Measurements from ENCODE around the gene PLCD3. TPM values are rescaled to one million over a fixed set of nuclear protein-coding genes. Genes with fewer than 3 reads are reported as not detected.

The PLCD3 gene
- total RNA-seq, 6 experiments from 2014 or later: 2.0 to 26.4 (median 3.0) TPM

DNA sequence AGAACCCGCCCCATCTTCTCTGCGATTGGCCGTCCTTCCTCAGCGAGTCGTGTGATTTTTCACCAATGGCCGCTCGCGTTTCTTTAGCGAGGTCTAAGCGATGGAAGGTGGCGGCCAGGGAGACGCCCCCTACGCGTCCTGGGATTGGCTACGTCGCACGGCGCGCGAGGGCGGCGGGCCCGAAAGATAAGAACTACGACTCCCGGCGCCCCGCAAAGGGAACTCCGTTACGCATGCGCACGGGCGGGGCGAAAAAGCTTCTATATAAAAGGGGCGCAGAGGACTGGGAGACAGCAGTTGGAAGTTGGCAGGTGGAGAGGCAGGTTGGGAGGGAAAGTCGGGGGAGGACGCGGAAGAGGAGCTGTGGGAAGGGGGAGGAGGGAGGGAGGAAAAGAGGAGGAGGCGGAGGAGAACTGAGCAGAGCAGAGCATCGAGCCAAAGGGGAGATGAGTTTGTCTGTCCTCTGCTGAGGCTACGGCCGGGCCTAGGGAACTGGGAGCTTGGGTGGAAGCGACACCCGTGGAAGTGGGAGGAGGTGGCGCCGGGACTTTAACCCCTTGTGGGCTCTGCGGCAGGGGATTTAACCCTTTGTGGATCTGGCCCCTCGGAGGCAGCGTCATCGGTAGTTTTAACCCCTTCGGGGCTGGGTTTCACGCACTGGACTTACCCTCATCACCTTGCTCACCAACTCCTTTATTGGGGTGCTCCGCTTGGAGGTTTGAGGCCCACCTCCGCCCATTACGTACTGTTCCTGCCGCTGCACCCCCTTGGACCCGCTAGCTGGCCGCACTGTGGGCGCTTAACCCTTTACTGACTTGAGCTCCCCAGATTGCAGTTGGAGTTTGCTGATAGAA lies 16.1 kb upstream of the PLCD3 start, which contains the start of gene HEXIM1:
TSS of gene HEXIM1 (plus strand) at position 293 of the 854 bp plus-strand sequence. CDS start 716 bp downstream, outside the sequence.
- Histone ChIP-seq H3K36me3 (no peaks in the 10 kb centered on the region), H3K27ac (peak within 1 kb of the TSS; percentile 96 to 99 (median 98)), H3K9me3 (no peaks in the 10 kb centered on the region), H3K27me3 (no peaks in the 10 kb centered on the region), H3K4me3 (peak within 1 kb of the TSS; percentile 62 to 94 (median 78)), H3K4me1 (peaks cover 0 to 28% (median 8%) of the 10 kb centered on the region in 4 donors)
- intact Hi-C loops (cut with DNase I): no loop called here
- peak; percentile 99 to 100 (median 99) for DNase-seq
- under 1% methylated on average over 51 of the region's 58 CpGs for WGBS (ENCODE audit: insufficient coverage, low coverage, low lambda C conversion rate, missing lambda C conversion rate)
- peak; percentile 99 for TF ChIP-seq POLR2A (IDR thresholded peaks at IDR 0.05)
- TF ChIP-seq, protein P1, sequence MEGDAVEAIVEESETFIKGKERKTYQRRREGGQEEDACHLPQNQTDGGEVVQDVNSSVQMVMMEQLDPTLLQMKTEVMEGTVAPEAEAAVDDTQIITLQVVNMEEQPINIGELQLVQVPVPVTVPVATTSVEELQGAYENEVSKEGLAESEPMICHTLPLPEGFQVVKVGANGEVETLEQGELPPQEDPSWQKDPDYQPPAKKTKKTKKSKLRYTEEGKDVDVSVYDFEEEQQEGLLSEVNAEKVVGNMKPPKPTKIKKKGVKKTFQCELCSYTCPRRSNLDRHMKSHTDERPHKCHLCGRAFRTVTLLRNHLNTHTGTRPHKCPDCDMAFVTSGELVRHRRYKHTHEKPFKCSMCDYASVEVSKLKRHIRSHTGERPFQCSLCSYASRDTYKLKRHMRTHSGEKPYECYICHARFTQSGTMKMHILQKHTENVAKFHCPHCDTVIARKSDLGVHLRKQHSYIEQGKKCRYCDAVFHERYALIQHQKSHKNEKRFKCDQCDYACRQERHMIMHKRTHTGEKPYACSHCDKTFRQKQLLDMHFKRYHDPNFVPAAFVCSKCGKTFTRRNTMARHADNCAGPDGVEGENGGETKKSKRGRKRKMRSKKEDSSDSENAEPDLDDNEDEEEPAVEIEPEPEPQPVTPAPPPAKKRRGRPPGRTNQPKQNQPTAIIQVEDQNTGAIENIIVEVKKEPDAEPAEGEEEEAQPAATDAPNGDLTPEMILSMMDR (IDR thresholded peaks at IDR 0.05): no peak
- ATAC-seq: peak; percentile 69 to 80 (median 74)

GRCh38 chr17:45147581-45148182 lies 15.4 kb upstream of the PLCD3 start:
- peak; percentile 34 to 44 (median 39) for ATAC-seq
- WGBS (ENCODE audit: insufficient coverage, low coverage, low lambda C conversion rate, missing lambda C conversion rate): under 1% methylated on average over 37 of the region's 38 CpGs

GRCh38 chr17:45146890-45147580 lies 14.7 kb upstream of the PLCD3 start:
- no peaks in the 10 kb centered on the region for H3K9me3 ChIP-seq
- no peak for TF ChIP-seq POLR2A (IDR thresholded peaks at IDR 0.05)
- TF ChIP-seq, protein P1 (IDR thresholded peaks at IDR 0.05): no peak
- peak overlapping the region; percentile 61 to 78 (median 68) for H3K4me3 ChIP-seq
- WGBS (ENCODE audit: insufficient coverage, low coverage, low lambda C conversion rate, missing lambda C conversion rate): 9% methylated on average over 13 of the region's 29 CpGs
- H3K4me1 ChIP-seq: peaks cover 0 to 28% (median 9%) of the 10 kb centered on the region in 4 donors
- DNase-seq (peak in 2 of 3 donors; percentile 46 to 61), ATAC-seq (peak in 3 of 4 donors; percentile 1 to 5 (median 4))
- intact Hi-C loops (cut with DNase I): no loop called here
- H3K36me3 ChIP-seq: no peaks in the 10 kb centered on the region
- H3K27me3 ChIP-seq: no peaks in the 10 kb centered on the region
- peak overlapping the region; percentile 96 to 99 (median 97) for H3K27ac ChIP-seq

More at GRCh38 chr17:45147581-45148182, 15.4 kb upstream of the PLCD3 start:
- H3K4me3 ChIP-seq: peak overlapping the region; percentile 61 to 78 (median 68)
- H3K27me3 ChIP-seq: no peaks in the 10 kb centered on the region
- TF ChIP-seq, protein P1 (IDR thresholded peaks at IDR 0.05): no peak
- no peak for TF ChIP-seq POLR2A (IDR thresholded peaks at IDR 0.05)
- H3K36me3 ChIP-seq: no peaks in the 10 kb centered on the region
- H3K4me1 ChIP-seq: peaks cover 0 to 32% (median 9%) of the 10 kb centered on the region in 4 donors
- intact Hi-C loops (cut with DNase I): no loop called here
- H3K27ac ChIP-seq: peak overlapping the region; percentile 96 to 99 (median 97)
- no peaks in the 10 kb centered on the region for H3K9me3 ChIP-seq
- peak; percentile 82 to 88 (median 87) for DNase-seq

- peak overlapping the region in 2 of 3 donors; percentile 96 to 97 for H3K27ac ChIP-seq
- intact Hi-C loops (cut with DNase I): no loop called here
- peak overlapping the region in 1 of 3 donors; percentile 68 for H3K4me3 ChIP-seq
Measured at GRCh38 chr17:45146592-45146889, 14.2 kb upstream of the PLCD3 start.

More at GRCh38 chr17:45146592-45146889, 14.2 kb upstream of the PLCD3 start:
- Histone ChIP-seq H3K36me3 (peaks cover 0 to 2% (median 0%) of the 10 kb centered on the region in 4 donors), H3K4me1 (peaks cover 0 to 24% (median 7%) of the 10 kb centered on the region in 4 donors), H3K27me3 (no peaks in the 10 kb centered on the region), H3K9me3 (no peaks in the 10 kb centered on the region)
- TF ChIP-seq, protein P1 (IDR thresholded peaks at IDR 0.05): no peak
- no peak for TF ChIP-seq POLR2A (IDR thresholded peaks at IDR 0.05)
- ATAC-seq (no peak), DNase-seq (no peak)
- WGBS (ENCODE audit: insufficient coverage, low coverage, low lambda C conversion rate, missing lambda C conversion rate): 90% methylated on average over 4 of the region's 4 CpGs

Data from right lobe of liver (tissue), 6 donors.